Measurements from ENCODE around the gene RB1. TPM values are rescaled to one million over a fixed set of nuclear protein-coding genes. Genes with fewer than 3 reads are reported as not detected.
"Not testable (repeated sequence)": the region's sequence is repeated elsewhere in the genome, so short reads cannot be mapped to it uniquely, and the experiment has no call there.

RB1 gene
- total RNA-seq, 1 donor from 2014 or later = 33.1 TPM

DNA sequence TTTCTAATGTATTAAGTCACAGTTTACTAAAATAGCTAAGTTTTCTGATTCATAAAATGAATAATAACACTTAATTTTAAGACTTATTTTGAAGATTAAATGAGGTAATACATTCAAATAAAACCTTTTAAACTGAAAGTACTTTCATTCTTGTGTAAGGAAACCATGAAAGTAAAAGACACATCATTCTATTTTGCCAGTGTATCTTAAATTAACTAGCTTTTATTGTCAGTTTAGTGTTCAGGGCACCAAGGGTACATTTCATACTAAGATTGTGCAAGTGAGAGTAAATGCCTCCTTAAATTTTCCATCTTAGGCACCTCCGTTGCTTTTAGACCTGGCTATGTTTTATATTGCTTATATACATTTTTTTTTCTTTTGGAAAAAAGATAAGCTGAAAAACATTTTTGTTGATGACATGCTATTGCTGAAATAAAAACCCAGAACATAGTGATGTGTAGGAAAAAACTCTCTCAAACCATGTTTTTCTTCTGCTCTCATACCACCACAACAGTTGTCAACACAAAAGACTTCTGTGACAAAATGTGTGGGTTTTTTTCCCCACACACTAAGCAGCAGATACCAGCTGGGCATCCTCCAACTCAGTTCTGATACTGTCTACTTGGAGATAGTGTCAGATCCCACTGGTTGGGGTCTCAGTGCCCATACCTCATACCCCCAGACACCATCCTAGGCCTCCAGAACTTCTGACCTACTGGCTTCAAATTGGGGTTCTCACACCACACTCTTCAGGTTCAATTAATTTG, 140.1 kb downstream of the RB1 start:
- intact Hi-C loops (cut with micrococcal nuclease) = loop anchor here (1.0 kb wide), 1 partner anchor 62 kb away; no protein-coding TSS in a partner anchor

GRCh38 chr13:48446464-48446863, 142.9 kb downstream of the RB1 start:
- intact Hi-C loops (cut with micrococcal nuclease) = loop anchor here (2.0 kb wide), 1 partner anchor 46 kb away; no protein-coding TSS in a partner anchor

- intact Hi-C loops (cut with micrococcal nuclease) = loop anchor here (2.0 kb wide), 2 partner anchors 14 to 36 kb away; partner anchors contain the start of gene LPAR6
These were observed 144.9 kb downstream of the RB1 start for GRCh38 chr13:48448285-48448958.

DNA sequence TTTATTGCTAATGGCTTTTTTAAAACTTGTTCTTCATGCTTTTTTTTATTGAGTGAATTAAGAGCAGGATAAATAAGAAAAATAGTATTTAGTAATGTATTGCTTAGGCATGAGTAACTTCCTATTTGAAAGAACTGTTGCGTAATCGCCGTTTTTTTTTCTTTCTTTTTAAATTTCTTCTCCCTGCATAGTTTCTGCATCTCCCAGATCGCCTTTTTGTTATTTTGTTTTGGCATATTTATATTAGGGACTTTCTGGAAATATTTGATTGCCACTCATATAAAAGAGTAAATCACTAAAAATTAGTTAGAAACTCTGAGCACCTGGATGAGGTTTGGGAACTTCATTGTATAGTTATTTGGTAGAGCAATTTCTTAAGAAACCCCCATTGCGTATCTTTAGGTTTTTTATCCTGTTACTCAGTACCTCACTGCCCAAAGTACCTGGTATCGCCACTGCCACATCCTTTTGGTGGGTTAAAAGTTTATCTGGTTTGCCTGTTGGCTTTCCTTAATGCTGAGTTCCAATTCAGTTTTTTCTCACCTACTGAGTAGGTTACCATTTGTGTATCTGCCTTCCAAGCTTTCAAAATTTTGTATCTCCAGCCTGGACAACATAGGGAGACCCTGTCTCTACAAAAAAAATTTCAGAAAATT, 145.5 kb downstream of the RB1 start:
- intact Hi-C loops (cut with micrococcal nuclease) = loop anchor here (2.0 kb wide), 2 partner anchors 14 to 36 kb away; partner anchors contain the start of gene LPAR6

DNA sequence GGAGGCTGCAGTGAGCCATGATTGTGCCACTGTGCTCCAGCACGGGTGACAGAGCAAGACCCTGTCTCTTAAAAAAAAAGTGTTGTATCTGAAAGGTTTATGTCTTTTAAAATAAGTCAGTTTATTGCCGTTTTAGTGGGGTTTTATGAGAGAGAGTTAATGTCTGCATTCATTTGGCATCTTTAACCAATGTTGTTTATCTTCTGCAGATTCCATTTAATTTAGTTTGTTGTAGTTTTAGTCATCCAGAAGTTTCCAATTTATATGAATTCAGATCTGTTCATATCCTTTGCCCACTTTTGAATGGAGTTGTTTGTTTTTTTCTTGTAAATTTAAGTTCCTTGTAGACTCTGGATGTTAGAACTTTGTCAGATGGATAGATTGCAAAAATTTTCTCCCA, 146.1 kb downstream of the RB1 start:
- intact Hi-C loops (cut with micrococcal nuclease) = loop anchor here (2.0 kb wide), 2 partner anchors 15 to 37 kb away; partner anchors contain the start of gene LPAR6

GRCh38 chr13:48451196-48451595, 147.6 kb downstream of the RB1 start:
- intact Hi-C loops (cut with micrococcal nuclease) = not testable (repeated sequence)

- intact Hi-C loops (cut with micrococcal nuclease) = no loop called here
These were observed 153.0 kb downstream of the RB1 start for GRCh38 chr13:48456546-48456945.

- intact Hi-C loops (cut with micrococcal nuclease) = no loop called here
These were observed 154.2 kb downstream of the RB1 start for GRCh38 chr13:48457578-48458242.

GRCh38 chr13:48475230-48475629, 171.7 kb downstream of the RB1 start:
- intact Hi-C loops (cut with micrococcal nuclease) = no loop called here

GRCh38 chr13:48476215-48476614, 172.7 kb downstream of the RB1 start:
- intact Hi-C loops (cut with micrococcal nuclease) = no loop called here

DNA sequence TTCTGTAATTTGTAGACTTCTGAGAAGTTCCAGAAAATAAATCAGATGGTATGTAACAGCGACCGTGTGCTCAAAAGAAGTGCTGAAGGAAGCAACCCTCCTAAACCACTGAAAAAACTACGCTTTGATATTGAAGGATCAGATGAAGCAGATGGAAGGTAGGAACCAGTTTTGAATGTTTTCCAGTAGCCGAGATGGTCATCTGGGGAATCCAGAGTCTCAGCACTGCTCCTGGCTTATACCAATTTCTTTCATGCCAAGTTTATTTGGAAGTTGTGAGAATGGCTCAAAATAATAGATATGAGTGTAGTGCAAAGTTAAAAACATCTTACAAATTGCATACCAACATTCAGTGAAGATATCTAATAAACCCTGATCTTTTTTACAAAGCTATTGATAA, 173.1 kb downstream of the RB1 start:
- intact Hi-C loops (cut with micrococcal nuclease) = no loop called here

DNA sequence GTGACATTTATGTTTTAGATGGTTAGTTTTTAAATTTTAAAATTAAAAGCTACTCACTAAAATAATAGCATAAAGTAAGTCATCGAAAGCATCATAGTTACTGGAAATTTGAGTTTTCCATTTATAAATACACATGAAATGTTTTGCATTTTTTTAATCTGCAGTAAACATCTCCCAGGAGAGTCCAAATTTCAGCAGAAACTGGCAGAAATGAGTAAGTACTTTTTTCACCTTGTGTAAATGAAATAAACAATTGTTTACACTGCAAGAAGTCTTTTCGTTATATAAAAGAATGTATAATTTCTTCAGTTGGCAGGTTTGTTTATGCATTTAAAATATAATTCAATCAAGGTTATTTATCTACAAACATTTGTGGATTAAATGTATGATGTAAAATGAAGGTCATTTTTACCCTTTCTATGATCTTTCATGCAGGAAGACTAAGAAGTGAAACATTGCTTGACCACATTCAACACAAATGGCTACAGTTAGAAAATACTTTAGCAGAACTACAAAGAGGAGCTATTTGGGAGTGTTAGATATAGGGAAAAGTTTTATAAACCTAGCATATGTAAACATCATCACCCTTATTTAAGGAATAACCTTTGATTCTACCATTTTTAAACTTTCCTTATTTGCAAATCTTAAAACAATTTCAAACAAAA, 173.8 kb downstream of the RB1 start:
- intact Hi-C loops (cut with micrococcal nuclease) = no loop called here

GRCh38 chr13:48478391-48478790, 174.8 kb downstream of the RB1 start:
- intact Hi-C loops (cut with micrococcal nuclease) = no loop called here

DNA sequence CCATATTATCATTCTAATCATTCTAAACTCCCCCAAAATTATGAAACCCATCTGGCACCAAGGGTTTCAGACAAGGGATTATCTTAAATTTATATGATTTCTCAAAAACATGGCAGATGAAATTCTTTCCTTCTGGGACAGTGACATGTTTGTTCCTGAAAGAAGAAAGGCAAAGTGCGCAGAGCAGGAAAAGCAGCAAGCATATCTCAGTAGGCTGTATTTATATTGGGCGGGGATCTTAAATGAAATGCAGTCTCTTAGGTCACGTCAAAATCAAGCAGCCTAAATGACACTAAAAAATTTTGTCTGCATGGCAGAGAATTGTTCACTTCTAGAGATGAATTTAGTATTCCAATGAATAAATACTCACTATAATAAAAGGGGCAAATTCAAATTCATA, 180.0 kb downstream of the RB1 start:
- intact Hi-C loops (cut with micrococcal nuclease) = no loop called here

DNA sequence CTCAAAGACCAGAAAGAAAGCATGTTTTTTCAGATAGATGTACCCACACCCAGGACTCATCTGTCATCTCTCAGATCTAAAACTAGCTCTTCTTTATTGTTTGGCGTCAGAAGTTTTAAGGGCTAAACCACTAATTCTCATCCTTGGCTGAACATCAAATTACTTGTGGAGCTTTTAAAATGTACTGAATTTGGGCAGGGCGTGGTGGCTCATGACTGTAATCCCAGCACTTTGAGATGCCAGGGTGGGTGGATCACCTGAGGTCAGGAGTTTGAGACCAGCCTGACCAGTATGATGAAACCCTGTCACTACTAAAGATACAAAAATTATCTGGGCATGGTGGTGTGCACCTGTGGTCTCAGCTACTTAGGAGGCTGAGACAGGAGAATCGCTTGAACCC, 181.9 kb downstream of the RB1 start:
- intact Hi-C loops (cut with micrococcal nuclease) = no loop called here

DNA sequence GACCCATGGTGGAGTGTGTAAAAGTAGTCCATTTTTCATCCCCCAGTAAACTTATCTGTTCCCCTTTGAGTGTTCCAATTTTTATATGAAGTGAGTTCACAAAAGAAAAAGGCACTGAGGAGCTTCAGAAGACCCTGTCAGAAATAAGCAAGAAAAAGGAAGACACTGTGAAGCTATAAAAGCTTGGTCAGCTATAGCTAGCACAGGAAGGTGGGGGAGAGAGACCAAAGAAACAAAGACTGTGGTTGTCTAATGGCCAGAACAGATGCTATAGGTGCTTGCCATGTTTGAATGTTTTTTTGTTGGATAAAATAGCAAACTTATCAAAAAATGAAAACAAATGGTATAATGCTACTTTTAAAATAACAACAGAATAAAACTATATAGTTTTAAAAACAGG, 182.8 kb downstream of the RB1 start:
- intact Hi-C loops (cut with micrococcal nuclease) = no loop called here

DNA sequence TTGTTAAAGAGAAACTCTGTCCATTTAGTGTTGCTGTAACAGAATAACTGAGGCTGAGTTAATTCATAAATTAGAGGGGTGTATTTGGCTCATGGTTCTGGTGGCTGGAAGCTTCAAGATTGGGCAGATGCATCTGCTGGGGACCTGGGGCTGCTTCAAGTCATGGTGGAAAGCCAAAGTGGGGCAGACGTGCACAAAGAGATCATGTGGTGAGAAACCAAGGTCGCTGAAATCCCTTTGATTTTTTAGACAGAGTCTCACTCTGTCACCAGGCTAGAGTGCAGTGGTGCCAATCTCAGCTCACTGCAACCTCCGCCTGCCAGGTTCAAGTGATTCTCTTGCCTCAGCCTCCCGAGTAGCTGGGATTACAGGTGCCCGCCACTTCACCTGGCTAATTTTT, 183.3 kb downstream of the RB1 start:
- intact Hi-C loops (cut with micrococcal nuclease) = no loop called here

GRCh38 chr13:48487968-48488367, 184.4 kb downstream of the RB1 start:
- intact Hi-C loops (cut with micrococcal nuclease) = no loop called here

GRCh38 chr13:48488995-48489394, 185.4 kb downstream of the RB1 start:
- intact Hi-C loops (cut with micrococcal nuclease) = no loop called here

GRCh38 chr13:48489666-48490065, 186.1 kb downstream of the RB1 start:
- intact Hi-C loops (cut with micrococcal nuclease) = loop anchor here (5.0 kb wide), 3 partner anchors 452 to 963 kb away; partner anchors contain the start of genes FNDC3A and NUDT15

GRCh38 chr13:48490241-48490640, 186.7 kb downstream of the RB1 start:
- intact Hi-C loops (cut with micrococcal nuclease) = loop anchor here (5.0 kb wide), 3 partner anchors 453 to 962 kb away; partner anchors contain the start of genes FNDC3A and NUDT15

Data from T-helper 1 cell treated with Interleukin-12 subunit alpha and Interleukin-12 subunit beta and Interleukin-4 antibody, amounts not matched to agents 30 ng/mL and 1 ng/mL, for 36 hours (primary cell).